ENCODE data around the gene SLC16A3. TPM values are rescaled to one million over a fixed set of nuclear protein-coding genes. Genes with fewer than 3 reads are reported as not detected.

The SLC16A3 gene
- 102 to 140 TPM (median 132 TPM) in 5 replicates for total RNA-seq (2022; extraction: Qiagen RNA extraction)

GRCh38 chr17:82228842-82229697 lies at the start of gene SLC16A3:
TSS of gene SLC16A3 (plus strand) at chr17:82229042. CDS start at chr17:82236009, 6,967 bp downstream.

GRCh38 chr17:82212331-82213250 lies 16.3 kb upstream of the SLC16A3 start, which contains the start of gene CCDC57:
TSS of gene CCDC57 (minus strand) at chr17:82212842. CDS start at chr17:82201944, 10,898 bp downstream.

GRCh38 chr17:82273327-82274133 lies 44.7 kb downstream of the SLC16A3 start, which contains the start of gene CSNK1D:
TSS of gene CSNK1D (minus strand) at chr17:82273700. CDS start at chr17:82273381, 319 bp downstream.

Other genes with a start within 250 kb of the SLC16A3 start
- gene CENPX, start 206.2 kb upstream of the SLC16A3 start, total RNA-seq (2022; extraction: Qiagen RNA extraction): 148 to 219 TPM (median 196 TPM) in 5 replicates
- gene LRRC45, start 205.7 kb upstream of the SLC16A3 start, total RNA-seq (2022; extraction: Qiagen RNA extraction): 10.5 to 20.2 TPM (median 16.2 TPM) in 5 replicates
- 22.8 to 41.7 TPM (median 37.9 TPM) in 5 replicates for gene RAC3, start 197.4 kb upstream of the SLC16A3 start, total RNA-seq (2022; extraction: Qiagen RNA extraction)
- gene DCXR, start 191.3 kb upstream of the SLC16A3 start, total RNA-seq (2022; extraction: Qiagen RNA extraction): 64.0 to 107 TPM (median 101 TPM) in 5 replicates
- gene RFNG, start 177.2 kb upstream of the SLC16A3 start, total RNA-seq (2022; extraction: Qiagen RNA extraction): 16.5 to 27.3 TPM (median 26.4 TPM) in 5 replicates
- gene GPS1, start 177.1 kb upstream of the SLC16A3 start, total RNA-seq (2022; extraction: Qiagen RNA extraction): 100 to 150 TPM (median 145 TPM) in 5 replicates
- 77.1 to 164 TPM (median 141 TPM) in 5 replicates for gene DUS1L, start 163.2 kb upstream of the SLC16A3 start, total RNA-seq (2022; extraction: Qiagen RNA extraction)
- 100 to 142 TPM (median 139 TPM) in 5 replicates for gene FASN, start 130.8 kb upstream of the SLC16A3 start, total RNA-seq (2022; extraction: Qiagen RNA extraction)
- 17.5 to 27.8 TPM (median 25.5 TPM) in 5 replicates for gene CCDC57, start 16.2 kb upstream of the SLC16A3 start, total RNA-seq (2022; extraction: Qiagen RNA extraction)
- gene CSNK1D, start 44.7 kb downstream of the SLC16A3 start, total RNA-seq (2022; extraction: Qiagen RNA extraction): 163 to 200 TPM (median 196 TPM) in 5 replicates
- gene CD7, start 88.6 kb downstream of the SLC16A3 start, total RNA-seq (2022; extraction: Qiagen RNA extraction): 0.05 to 0.15 TPM (median 0.10 TPM) in 4 of 5 replicates, not detected in the other
- 1.1 to 2.6 TPM (median 2.0 TPM) in 5 replicates for gene SECTM1, start 104.7 kb downstream of the SLC16A3 start, total RNA-seq (2022; extraction: Qiagen RNA extraction)
- 0.30 to 0.60 TPM (median 0.44 TPM) in 5 replicates for gene TEX19, start 130.2 kb downstream of the SLC16A3 start, total RNA-seq (2022; extraction: Qiagen RNA extraction)
- gene UTS2R, start 142.7 kb downstream of the SLC16A3 start, total RNA-seq (2022; extraction: Qiagen RNA extraction): not detected in 5 replicates
- 10.6 to 15.3 TPM (median 14.5 TPM) in 5 replicates for gene HEXD, start 189.3 kb downstream of the SLC16A3 start, total RNA-seq (2022; extraction: Qiagen RNA extraction)
- gene OGFOD3, start 189.5 kb downstream of the SLC16A3 start, total RNA-seq (2022; extraction: Qiagen RNA extraction): 18.4 to 26.2 TPM (median 24.7 TPM) in 5 replicates
- 52.3 to 65.9 TPM (median 59.4 TPM) in 5 replicates for gene CYBC1, start 221.7 kb downstream of the SLC16A3 start, total RNA-seq (2022; extraction: Qiagen RNA extraction)
- gene NARF, start 229.7 kb downstream of the SLC16A3 start, total RNA-seq (2022; extraction: Qiagen RNA extraction): 48.7 to 62.7 TPM (median 55.6 TPM) in 5 replicates